H1 (cell line): ENCODE results near the gene LRBA. TPM values are rescaled to one million over a fixed set of nuclear protein-coding genes. Genes with fewer than 3 reads are reported as not detected.

Experiments
- CTCF ChIA-PET: fragments of 300-600 bp; sonication (Branson Sonifier 250); formaldehyde crosslinking; loops from one replicate; lab custom pipeline; 2021; ENCODE audit not compliant: partially characterized antibody; lab: Charles Lee
- POLR2A ChIA-PET: fragments of 300-600 bp; sonication (Branson Sonifier 250); formaldehyde crosslinking; loops from one replicate; lab custom pipeline; 2021; ENCODE audit warnings: inconsistent platforms; ENCODE audit not compliant: partially characterized antibody; lab: Charles Lee
- DNase-seq, 2 experiments: peaks; one replicate each; pipeline versions ENCODE4 v3.0.0 to v3.0.0-alpha.2; 2010 to 2022; ENCODE audit warnings: low spot score in 2 of 2, low read depth in 1 of 2, mixed read lengths in 1 of 2
- FAIRE-seq: peaks from 2 replicates; lab custom pipeline; 2011; peaks lifted over from hg19 to GRCh38; lab: Jason Lieb, UNC
- H2AFZ ChIP-seq: 2 replicates; pipeline ENCODE4 v1.8.1; 2012; ENCODE audit warnings: low read length, inconsistent platforms
- H2AK5ac ChIP-seq: 2 replicates; pipeline ENCODE4 v1.6.1; 2013; ENCODE audit warnings: low read depth, low read length
- H2BK120ac ChIP-seq: replicated peaks from 2 replicates; pipeline ENCODE3; 2013; ENCODE audit warnings: low read depth, low read length, inconsistent platforms
- H2BK12ac ChIP-seq: 2 replicates; pipeline ENCODE4 v1.6.1; 2013; ENCODE audit warnings: low read depth, low read length
- H2BK15ac ChIP-seq: 2 replicates; pipeline ENCODE4 v1.6.1; 2013; ENCODE audit warnings: low read length
- H2BK20ac ChIP-seq: 2 replicates; pipeline ENCODE4 v1.6.1; 2013; ENCODE audit warnings: low read length
- H2BK5ac ChIP-seq: 2 replicates; pipeline ENCODE4 v1.6.1; 2013; ENCODE audit warnings: low read depth, low read length
- H3K14ac ChIP-seq: 2 replicates; pipeline ENCODE4 v1.6.1; 2013; ENCODE audit warnings: inconsistent platforms; ENCODE audit not compliant: insufficient read length
- H3K18ac ChIP-seq: 2 replicates; pipeline ENCODE4 v1.6.1; 2013; ENCODE audit warnings: low read length; ENCODE audit errors: extremely low read depth
- H3K23ac ChIP-seq: 2 replicates; pipeline ENCODE4 v1.6.1; 2013; ENCODE audit warnings: inconsistent platforms; ENCODE audit not compliant: insufficient read length
- H3K23me2 ChIP-seq: 2 replicates; pipeline ENCODE4 v1.6.1; 2013; ENCODE audit warnings: low read depth, low read length
- H3K27ac ChIP-seq: 2 replicates; pipeline ENCODE4 v1.6.1; 2011; ENCODE audit warnings: low read depth, low read length, inconsistent platforms
- H3K27me3 ChIP-seq, 4 experiments: replicated peaks in 1 of 4; 1 replicate in 1 of 4; 2 replicates in 3 of 4; pipeline versions ENCODE4 v1.6.1 to v1.8.1; 2011 to 2013; ENCODE audit warnings: low read length in 3 of 4, mild to moderate bottlenecking in 3 of 4, inconsistent platforms in 2 of 4, mixed read lengths in 2 of 4, moderate library complexity in 1 of 4; ENCODE audit not compliant: control insufficient read depth in 3 of 4, insufficient read depth in 3 of 4; ENCODE audit errors: extremely low read depth in 1 of 4
- H3K36me3 ChIP-seq, 4 experiments: 2 replicates each; pipeline versions ENCODE4 v1.6.1 to v1.8.1; 2011 to 2013; ENCODE audit warnings: mild to moderate bottlenecking in 4 of 4, low read length in 3 of 4, moderate library complexity in 2 of 4, control low read depth in 1 of 4, inconsistent platforms in 1 of 4; ENCODE audit not compliant: insufficient read depth in 4 of 4, control insufficient read depth in 2 of 4
- H3K4ac ChIP-seq: replicated peaks from 2 replicates; pipeline ENCODE3; 2013; ENCODE audit warnings: low read length, low read depth, mixed read lengths, inconsistent platforms; ENCODE audit not compliant: insufficient read length
- H3K4me1 ChIP-seq, 4 experiments: replicated peaks in 1 of 4; 1 replicate in 1 of 4; 2 replicates in 3 of 4; pipeline versions ENCODE4 v1.6.1 to v1.8.1; 2011 to 2013; ENCODE audit warnings: low read length in 3 of 4, inconsistent platforms in 2 of 4, mixed read lengths in 1 of 4; ENCODE audit not compliant: insufficient read depth in 4 of 4, control insufficient read depth in 3 of 4
- H3K4me2 ChIP-seq, 2 experiments: 2 replicates each; pipeline versions ENCODE4 v1.6.1 to v1.8.1; 2011 to 2013; ENCODE audit warnings: low read depth in 2 of 2, low read length in 2 of 2, control low read depth in 1 of 2, inconsistent platforms in 1 of 2, mild to moderate bottlenecking in 1 of 2; ENCODE audit not compliant: insufficient read depth in 1 of 2
- H3K4me3 ChIP-seq, 4 experiments: fragments of 200-600, 300-600 bp in 1 of 4; sonication (generic), shearing (Covaris generic), sonication (Bioruptor Twin) in 1 of 4; 2 replicates each; pipeline versions ENCODE4 v1.5.1 to v1.8.1; 2011 to 2016; ENCODE audit warnings: low read length in 4 of 4, low read depth in 3 of 4, control low read depth in 2 of 4, inconsistent platforms in 2 of 4, mild to moderate bottlenecking in 2 of 4, mixed read lengths in 1 of 4, moderate library complexity in 1 of 4; ENCODE audit not compliant: insufficient read depth in 2 of 4; ENCODE audit errors: extremely low read depth in 1 of 4
- H3K56ac ChIP-seq: replicated peaks from 2 replicates; pipeline ENCODE3; 2013; ENCODE audit warnings: low read depth, mild to moderate bottlenecking, mixed read lengths, low read length, inconsistent platforms; ENCODE audit not compliant: insufficient read length
- H3K79me1 ChIP-seq: 2 replicates; pipeline ENCODE4 v1.6.1; 2013; ENCODE audit warnings: low read depth, low read length, control low read depth
- H3K79me2 ChIP-seq, 2 experiments: 2 replicates each; pipeline versions ENCODE4 v1.6.1 to v1.8.1; 2012 to 2013; ENCODE audit warnings: low read length in 2 of 2, mild to moderate bottlenecking in 2 of 2, inconsistent platforms in 1 of 2; ENCODE audit not compliant: insufficient read depth in 2 of 2, control insufficient read depth in 1 of 2
- H3K9ac ChIP-seq, 4 experiments: replicated peaks in 1 of 4; 1 replicate in 1 of 4; 2 replicates in 3 of 4; pipeline versions ENCODE4 v1.6.1 to v1.8.1; 2011 to 2013; ENCODE audit warnings: low read depth in 3 of 4, low read length in 3 of 4, control low read depth in 2 of 4, mild to moderate bottlenecking in 2 of 4, moderate library complexity in 2 of 4, inconsistent platforms in 1 of 4; ENCODE audit errors: extremely low read depth in 1 of 4
- H3K9me3 ChIP-seq, 2 experiments: 2 replicates each; pipeline versions ENCODE4 v1.6.1 to v1.8.1; 2012 to 2013; ENCODE audit warnings: mild to moderate bottlenecking in 2 of 2, moderate library complexity in 2 of 2, control low read depth in 1 of 2, inconsistent platforms in 1 of 2, low read depth in 1 of 2, low read length in 1 of 2, mixed read lengths in 1 of 2; ENCODE audit not compliant: insufficient read depth in 2 of 2
- H4K20me1 ChIP-seq, 2 experiments: replicated peaks in 1 of 2; 2 replicates each; pipeline versions ENCODE3 to v1.8.1; 2011 to 2013; ENCODE audit warnings: inconsistent platforms in 2 of 2, low read length in 2 of 2, mild to moderate bottlenecking in 1 of 2; ENCODE audit not compliant: insufficient read depth in 2 of 2, control insufficient read depth in 1 of 2
- H4K5ac ChIP-seq: 2 replicates; pipeline ENCODE4 v1.6.1; 2013; ENCODE audit warnings: low read length, low read depth, mixed read lengths, inconsistent platforms; ENCODE audit not compliant: insufficient read length
- H4K8ac ChIP-seq: 2 replicates; pipeline ENCODE4 v1.8.0; 2013; ENCODE audit warnings: mild to moderate bottlenecking, moderate library complexity, low read length, inconsistent platforms; ENCODE audit not compliant: insufficient read depth; ENCODE audit errors: extremely low read depth
- H4K91ac ChIP-seq: replicated peaks from 2 replicates; pipeline ENCODE3; 2013; ENCODE audit warnings: low read length, mixed read lengths, inconsistent platforms; ENCODE audit not compliant: insufficient read length
- EZH2 ChIP-seq: fragments of 200-600 bp; sonication (generic); IDR thresholded peaks from 2 replicates; pipeline ENCODE4 v1.7.1; 2012; ENCODE audit warnings: low read depth, mild to moderate bottlenecking, moderate library complexity, low read length, inconsistent platforms; ENCODE audit not compliant: severe bottlenecking
- RNF2 ChIP-seq: fragments of 200-900, 300-1000 bp; sonication (generic); IDR thresholded peaks from 2 replicates; pipeline ENCODE4 v1.7.1; 2016; ENCODE audit warnings: borderline replicate concordance, low read depth, mild to moderate bottlenecking, antibody characterized with exemption, low read length; ENCODE audit not compliant: poor library complexity, severe bottlenecking; ENCODE audit errors: missing control alignments
- SP1 ChIP-seq: IDR thresholded peaks from 2 replicates; pipeline ENCODE4 v1.6.1; 2011; ENCODE audit warnings: low read depth, low read length
- SP2 ChIP-seq: IDR thresholded peaks from 2 replicates; pipeline ENCODE4 v1.6.1; 2012; ENCODE audit warnings: mild to moderate bottlenecking, low read length, inconsistent platforms
- WGBS, 2 experiments: shearing (Covaris generic) in 1 of 2; methylation state at CpG; one replicate each; pipeline versions ENCODE4 v1.1.6 to v1.1.7; 2013 to 2015; ENCODE audit warnings: low lambda C conversion rate in 2 of 2, mixed read lengths in 2 of 2, inconsistent platforms in 1 of 2, low coverage in 1 of 2, missing lambda C conversion rate in 1 of 2; ENCODE audit not compliant: insufficient replicate concordance in 2 of 2, insufficient coverage in 1 of 2, insufficient read length in 1 of 2; ENCODE audit errors: extremely low coverage in 1 of 2, missing lambda C conversion rate in 1 of 2; 5-methylcytosine and 5-hydroxymethylcytosine counted together
- polyA plus RNA-seq, 7 experiments: library from polyadenylated mRNA; depleted of rRNA in 3 of 7; stranded (reverse) in 5 of 7; unstranded in 2 of 7; fragments of >200 nt in 5 of 7; fragments of 200-250 nt in 2 of 7; gene quantifications; 1 replicate in 5 of 7; 2 replicates in 1 of 7; 4 replicates in 1 of 7; pipeline versions ENCODE4 v1.2.1 to v1.2.3, GENCODE V29; 2011 to 2013; ENCODE audit warnings: missing spikeins in 2 of 7, mixed read lengths in 2 of 7
- total RNA-seq: library from RNA; stranded (reverse); fragmentation: NEBNext Ultra II Directional; extraction: Animal tissue kit (Norgen Biotek cat#: 25700); gene quantifications from 2 replicates; pipeline ENCODE4 v1.2.1, GENCODE V29; 2021
- TF ChIP-seq, protein P1 (sequence below): IDR thresholded peaks from 2 replicates; pipeline ENCODE4 v1.6.1; 2012; ENCODE audit warnings: inconsistent platforms

The LRBA gene
- total and polyA plus RNA-seq, 2 of the 8 experiments (the other 6 are each of a cell fraction or from before 2014, with no cell fraction given) = 54.6 to 83.2 TPM

DNA sequence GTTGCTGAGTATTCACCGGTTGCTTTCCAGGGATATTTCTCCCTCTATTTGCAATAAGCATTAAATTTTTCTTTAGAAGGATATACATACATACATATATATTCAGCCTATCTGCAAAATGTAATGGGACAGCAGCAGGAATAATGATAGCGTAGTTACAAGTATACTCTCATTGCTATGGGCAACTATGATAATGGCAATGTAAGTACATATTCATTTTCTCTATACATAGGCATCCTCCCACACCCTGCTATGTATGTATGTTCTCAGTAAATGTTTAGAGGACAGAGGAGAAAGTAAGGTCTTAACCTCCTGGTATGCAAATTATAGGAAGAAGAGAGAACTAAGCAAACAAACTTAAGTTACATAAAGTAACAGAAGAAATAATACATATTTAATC lies 452.8 kb downstream of the LRBA start:
- Histone ChIP-seq H4K8ac (no peak overlapping the region), H3K18ac (no peak overlapping the region), H4K91ac (no peak overlapping the region), H3K9me3 (peaks cover 3 to 4% of the 10 kb centered on the region in 2 experiments; a peak in 2 of 4 replicates), H3K9ac (no peak overlapping the region), H3K4ac (no peak overlapping the region), H4K5ac (no peak overlapping the region), H4K20me1 (no peaks in the 10 kb centered on the region), H3K4me2 (no peak overlapping the region), H3K56ac (no peak overlapping the region), H2AFZ (no peak overlapping the region), H2BK20ac (no peak overlapping the region), H3K36me3 (no peaks in the 10 kb centered on the region), H2BK12ac (no peak overlapping the region), H2AK5ac (no peak overlapping the region), H2BK15ac (no peak overlapping the region), H2BK120ac (no peak overlapping the region), H3K4me1 (no peaks in the 10 kb centered on the region), H3K27ac (no peak overlapping the region), H3K79me2 (no peaks in the 10 kb centered on the region), H3K23ac (no peak overlapping the region), H3K23me2 (no peaks in the 10 kb centered on the region), H3K4me3 (no peak overlapping the region), H3K14ac (no peak overlapping the region), H2BK5ac (no peak overlapping the region), H3K79me1 (no peaks in the 10 kb centered on the region), H3K27me3 (no peaks in the 10 kb centered on the region)
- FAIRE-seq (no peak), DNase-seq (no peak)
- ChIA-PET CTCF (no interaction called here), POLR2A (no interaction called here)
- 82% methylated on average over 2 of the region's 2 CpGs; no CpG with 5 or more reads in 1 of the 2 experiments for WGBS, 2 experiments
- TF ChIP-seq SP1 (no peak), RNF2 (no peak), SP2 (no peak), EZH2 (no peak)
- TF ChIP-seq, protein P1, sequence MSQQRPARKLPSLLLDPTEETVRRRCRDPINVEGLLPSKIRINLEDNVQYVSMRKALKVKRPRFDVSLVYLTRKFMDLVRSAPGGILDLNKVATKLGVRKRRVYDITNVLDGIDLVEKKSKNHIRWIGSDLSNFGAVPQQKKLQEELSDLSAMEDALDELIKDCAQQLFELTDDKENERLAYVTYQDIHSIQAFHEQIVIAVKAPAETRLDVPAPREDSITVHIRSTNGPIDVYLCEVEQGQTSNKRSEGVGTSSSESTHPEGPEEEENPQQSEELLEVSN = no peak
